22Rv1 (cell line): ENCODE results near the gene NCDN.
A peak's percentile ranks its signal among the peaks of the same experiment; 100 is the strongest.

Source experiments
- H3K27ac ChIP-seq: fragments of 450-650 bp; 2 replicates; pipeline ENCODE4 v1.5.1; 2017
- CTCF ChIP-seq: fragments of 450-650 bp; IDR thresholded peaks from 2 replicates; pipeline ENCODE4 v1.5.1; 2017; ENCODE audit warnings: mild to moderate bottlenecking
- ZFX ChIP-seq: fragments of 450-650 bp; IDR thresholded peaks from 2 replicates; pipeline ENCODE4 v1.6.1; 2017; ENCODE audit warnings: antibody characterized with exemption, borderline replicate concordance

The NCDN gene

GRCh38 chr1:35592991-35593769, 35.6 kb downstream of the NCDN start:
- no peak for TF ChIP-seq ZFX
- TF ChIP-seq CTCF = no peak
- no peak overlapping the region for H3K27ac ChIP-seq

GRCh38 chr1:35594005-35594760, 36.6 kb downstream of the NCDN start:
- TF ChIP-seq ZFX = no peak
- no peak for TF ChIP-seq CTCF

GRCh38 chr1:35595684-35596083, 38.1 kb downstream of the NCDN start:
- no peak overlapping the region for H3K27ac ChIP-seq
- TF ChIP-seq CTCF (no peak), ZFX (no peak)

More at GRCh38 chr1:35594005-35594760, 36.6 kb downstream of the NCDN start:
- H3K27ac ChIP-seq = no peak overlapping the region

- TF ChIP-seq ZFX (no peak), CTCF (no peak)
- peak overlapping the region; percentile 85 for H3K27ac ChIP-seq
Observed at GRCh38 chr1:35597870-35598269, 40.3 kb downstream of the NCDN start.

GRCh38 chr1:35598895-35599294, 41.3 kb downstream of the NCDN start:
- no peak for TF ChIP-seq CTCF
- TF ChIP-seq ZFX = no peak
- peak overlapping the region; percentile 85 for H3K27ac ChIP-seq

- no peak for TF ChIP-seq CTCF
- TF ChIP-seq ZFX = no peak
- peak overlapping the region; percentile 85 for H3K27ac ChIP-seq
Observed at GRCh38 chr1:35599411-35599810, 41.8 kb downstream of the NCDN start.

GRCh38 chr1:35600593-35600992, 43.0 kb downstream of the NCDN start:
- H3K27ac ChIP-seq = peak overlapping the region; percentile 85
- TF ChIP-seq CTCF (no peak), ZFX (no peak)
